Stimulated activated CD4-positive, alpha-beta T cell treated with anti-CD3 and anti-CD28 coated beads, Interleukin-12 subunit alpha, Interleukin-12 subunit beta, amount 100 ng/mL, for 48 hours (primary cell): Measurements from ENCODE around the gene KRTAP6-3.

Experiments
- DNase-seq, 3 donors: peaks; one replicate each; pipeline ENCODE4 v3.0.0-alpha.2; 2020; ENCODE audit warnings: low read depth in 2 of 3, low spot score in 1 of 3

The KRTAP6-3 gene

GRCh38 chr21:30592140-30592539, at the start of gene KRTAP6-3:
KRTAP6-3 (plus strand) TSS chr21:30592440; CDS start chr21:30592446, 6 bp downstream.
- DNase-seq: no peak

GRCh38 chr21:30552782-30553181, 39.5 kb upstream of the KRTAP6-3 start:
- no peak for DNase-seq

GRCh38 chr21:30555095-30555494, 37.1 kb upstream of the KRTAP6-3 start:
- DNase-seq: no peak

- DNase-seq: no peak
Observed at GRCh38 chr21:30561264-30561895, 30.9 kb upstream of the KRTAP6-3 start, which contains the start of gene KRTAP19-7. KRTAP19-7 (minus strand) TSS chr21:30561314; CDS start chr21:30561289, 25 bp downstream.

GRCh38 chr21:30561957-30562356, 30.3 kb upstream of the KRTAP6-3 start:
- no peak for DNase-seq

- no peak for DNase-seq
Observed at GRCh38 chr21:30563072-30563471, 29.2 kb upstream of the KRTAP6-3 start.

GRCh38 chr21:30563630-30564029, 28.6 kb upstream of the KRTAP6-3 start:
- DNase-seq: no peak

- DNase-seq: no peak
Observed at GRCh38 chr21:30567617-30568016, 24.6 kb upstream of the KRTAP6-3 start.

GRCh38 chr21:30577766-30578165, 14.5 kb upstream of the KRTAP6-3 start:
- DNase-seq: no peak

- DNase-seq: no peak
Observed at GRCh38 chr21:30579346-30579745, 12.9 kb upstream of the KRTAP6-3 start.

GRCh38 chr21:30580132-30580531, 12.1 kb upstream of the KRTAP6-3 start:
- no peak for DNase-seq

GRCh38 chr21:30582870-30583269, 9.4 kb upstream of the KRTAP6-3 start:
- DNase-seq: no peak

- no peak for DNase-seq
Observed at GRCh38 chr21:30590297-30590696, 1.9 kb upstream of the KRTAP6-3 start, which contains the start of gene KRTAP22-2. KRTAP22-2 (minus strand) TSS chr21:30590397.

- no peak for DNase-seq
Observed at GRCh38 chr21:30598802-30599201, 6.6 kb downstream of the KRTAP6-3 start, which contains the start of gene KRTAP6-2. KRTAP6-2 (minus strand) TSS chr21:30598902; CDS start chr21:30598874, 28 bp downstream.

- no peak for DNase-seq
Observed at GRCh38 chr21:30600787-30601186, 8.5 kb downstream of the KRTAP6-3 start, which contains the start of gene KRTAP22-1. KRTAP22-1 (plus strand) TSS chr21:30601087.

- no peak for DNase-seq
Observed at GRCh38 chr21:30605968-30606367, 13.7 kb downstream of the KRTAP6-3 start.

- DNase-seq: no peak
Observed at GRCh38 chr21:30612132-30612531, 19.9 kb downstream of the KRTAP6-3 start.

- DNase-seq: no peak
Observed at GRCh38 chr21:30613836-30614235, 21.6 kb downstream of the KRTAP6-3 start, which contains the start of gene KRTAP6-1. KRTAP6-1 (minus strand) TSS chr21:30613930; CDS start chr21:30613904, 26 bp downstream.

- DNase-seq: no peak
Observed at GRCh38 chr21:30615199-30615598, 23.0 kb downstream of the KRTAP6-3 start.

- no peak for DNase-seq
Observed at GRCh38 chr21:30616125-30616524, 23.9 kb downstream of the KRTAP6-3 start, which contains the start of gene KRTAP20-1. KRTAP20-1 (plus strand) TSS chr21:30616425; CDS start chr21:30616455, 30 bp downstream.

- no peak for DNase-seq
Observed at GRCh38 chr21:30620080-30620479, 27.8 kb downstream of the KRTAP6-3 start.

- no peak for DNase-seq
Observed at GRCh38 chr21:30620522-30620921, 28.3 kb downstream of the KRTAP6-3 start, which contains the start of gene KRTAP20-4. KRTAP20-4 (plus strand) TSS chr21:30620627.

- no peak for DNase-seq
Observed at GRCh38 chr21:30623362-30623761, 31.1 kb downstream of the KRTAP6-3 start.
